GM21390 (cell line): ENCODE results near the gene PACSIN3.
"Not testable (repeated sequence)": the region's sequence is repeated elsewhere in the genome, so short reads cannot be mapped to it uniquely, and the experiment has no call there.

Experiments used
- ATAC-seq: cut with Tn5 transposase; IDR thresholded peaks from one replicate; pipeline ENCODE4 v1.9.1; 2021; ENCODE audit not compliant: unreplicated experiment

The PACSIN3 gene

GRCh38 chr11:47198161-47198560, 11.9 kb upstream of the PACSIN3 start:
- ATAC-seq: not testable (repeated sequence)

GRCh38 chr11:47192111-47192510, 5.9 kb upstream of the PACSIN3 start:
- no peak for ATAC-seq

GRCh38 chr11:47191137-47191536, 4.9 kb upstream of the PACSIN3 start:
- ATAC-seq: not testable (repeated sequence)

- ATAC-seq: no peak
These were observed 3.0 kb upstream of the PACSIN3 start for GRCh38 chr11:47189100-47189834.

- ATAC-seq: no peak
These were observed 2.0 kb upstream of the PACSIN3 start for GRCh38 chr11:47188259-47188658.

- no peak for ATAC-seq
These were observed 1.5 kb upstream of the PACSIN3 start for GRCh38 chr11:47187723-47188122.

GRCh38 chr11:47186700-47187695, 764 bp upstream of the PACSIN3 start:
- no peak for ATAC-seq

- no peak for ATAC-seq
These were observed 744 bp downstream of the PACSIN3 start for GRCh38 chr11:47185305-47186075.

- no peak for ATAC-seq
These were observed 1.4 kb downstream of the PACSIN3 start for GRCh38 chr11:47184711-47185304.

- no peak for ATAC-seq
These were observed 2.3 kb downstream of the PACSIN3 start for GRCh38 chr11:47183969-47184368.

- no peak for ATAC-seq
These were observed 3.0 kb downstream of the PACSIN3 start for GRCh38 chr11:47183031-47183856.

GRCh38 chr11:47182380-47182779, 3.9 kb downstream of the PACSIN3 start:
- no peak for ATAC-seq

GRCh38 chr11:47181271-47181670, 5.0 kb downstream of the PACSIN3 start:
- ATAC-seq: no peak

GRCh38 chr11:47180006-47180787, 6.0 kb downstream of the PACSIN3 start:
- ATAC-seq: no peak

GRCh38 chr11:47179655-47179991, 6.6 kb downstream of the PACSIN3 start:
- ATAC-seq: no peak

GRCh38 chr11:47178737-47179654, 7.2 kb downstream of the PACSIN3 start:
- ATAC-seq: no peak

- no peak for ATAC-seq
These were observed 7.9 kb downstream of the PACSIN3 start for GRCh38 chr11:47178316-47178715.

- no peak for ATAC-seq
These were observed 8.4 kb downstream of the PACSIN3 start for GRCh38 chr11:47177846-47178245.
